SK-N-SH treated with all-trans-retinoic acid at 6 μM for 48 hours (cell line): Measurements from ENCODE around the gene ZFYVE28.

Source experiments
- BACH2 ChIP-seq: fragments of 250-450 bp; sonication (Bioruptor Pico); IDR thresholded peaks from 2 replicates; pipeline ENCODE4 v1.9.0; 2021; ENCODE audit warnings: mild to moderate bottlenecking, borderline replicate concordance
- CSRNP3 ChIP-seq: fragments of 250-450 bp; sonication (Bioruptor Pico); IDR thresholded peaks from 2 replicates; pipeline ENCODE4 v1.5.1; 2021; ENCODE audit warnings: mild to moderate bottlenecking, moderate library complexity
- PATZ1 ChIP-seq: fragments of 250-450 bp; sonication (Bioruptor Pico); IDR thresholded peaks from 2 replicates; pipeline ENCODE4 v1.8.0; 2020; ENCODE audit warnings: mild to moderate bottlenecking, moderate library complexity, borderline replicate concordance
- POU6F1 ChIP-seq: fragments of 250-450 bp; sonication (Bioruptor Pico); IDR thresholded peaks from 2 replicates; pipeline ENCODE4 v1.8.0; 2021; ENCODE audit warnings: low read depth, mild to moderate bottlenecking, moderate library complexity, borderline replicate concordance
- PPARA ChIP-seq: fragments of 250-450 bp; sonication (Bioruptor Pico); IDR thresholded peaks from 2 replicates; pipeline ENCODE4 v1.5.0; 2020; ENCODE audit warnings: mild to moderate bottlenecking, borderline replicate concordance
- RARB ChIP-seq: fragments of 250-450 bp; sonication (Bioruptor Pico); IDR thresholded peaks from 2 replicates; pipeline ENCODE4 v1.8.0; 2021; ENCODE audit warnings: mild to moderate bottlenecking, moderate library complexity
- ZNF565 ChIP-seq: fragments of 450-650 bp; formaldehyde crosslinking; conservative IDR thresholded peaks from 2 replicates; pipeline ENCODE4 v1.5.0; 2020; ENCODE audit warnings: low read depth, mild to moderate bottlenecking, moderate library complexity

- TF ChIP-seq POU6F1 (CRISPR knock-in tag) (no peak), RARB (no peak), BACH2 (CRISPR knock-in tag) (no peak), ZNF565 (CRISPR knock-in tag) (no peak), CSRNP3 (no peak), PPARA (no peak), PATZ1 (no peak)
These were observed 9.2 kb upstream of the ZFYVE28 start for GRCh38 chr4:2427383-2428334.
